ENCODE results near the gene C14orf180.

The C14orf180 gene

GRCh38 chr14:104581521-104581920 is 2.0 kb downstream of the C14orf180 start:
- no peak for DNase-seq

- DNase-seq: no peak
These were observed 2.4 kb downstream of the C14orf180 start for GRCh38 chr14:104582005-104582404.

- DNase-seq: peak; percentile 34
These were observed 3.1 kb downstream of the C14orf180 start for GRCh38 chr14:104582662-104583061.

GRCh38 chr14:104583424-104584306 is 4.1 kb downstream of the C14orf180 start:
- no peak for DNase-seq

- DNase-seq: no peak
These were observed 5.0 kb downstream of the C14orf180 start for GRCh38 chr14:104584557-104584956.

- no peak for DNase-seq
These were observed 6.6 kb downstream of the C14orf180 start for GRCh38 chr14:104585966-104586697.

- no peak for DNase-seq
These were observed 7.5 kb downstream of the C14orf180 start for GRCh38 chr14:104586832-104587620.

GRCh38 chr14:104587641-104588040 is 8.1 kb downstream of the C14orf180 start:
- no peak for DNase-seq

- no peak for DNase-seq
These were observed 8.7 kb downstream of the C14orf180 start for GRCh38 chr14:104588066-104588857.

GRCh38 chr14:104589338-104590195 is 10.0 kb downstream of the C14orf180 start:
- DNase-seq: no peak

GRCh38 chr14:104590240-104590965 is 10.8 kb downstream of the C14orf180 start:
- DNase-seq: no peak

GRCh38 chr14:104591031-104591430 is 11.5 kb downstream of the C14orf180 start:
- no peak for DNase-seq

- no peak for DNase-seq
These were observed 12.1 kb downstream of the C14orf180 start for GRCh38 chr14:104591506-104592291.

GRCh38 chr14:104592292-104592672 is 12.7 kb downstream of the C14orf180 start:
- DNase-seq: no peak

- DNase-seq: no peak
These were observed 13.2 kb downstream of the C14orf180 start for GRCh38 chr14:104592785-104593184.

GRCh38 chr14:104593241-104593701 is 13.7 kb downstream of the C14orf180 start:
- no peak for DNase-seq

- no peak for DNase-seq
These were observed 14.2 kb downstream of the C14orf180 start for GRCh38 chr14:104593710-104594136.

- no peak for DNase-seq
These were observed 14.9 kb downstream of the C14orf180 start for GRCh38 chr14:104594310-104595046.

- DNase-seq: no peak
These were observed 15.6 kb downstream of the C14orf180 start for GRCh38 chr14:104595116-104595675.
